Tibial artery (tissue), 4 donors: Measurements from ENCODE around the gene RICTOR.
A peak's percentile ranks its signal among the peaks of the same experiment; 100 is the strongest.

ENCODE experiments used
- DNase-seq, 2 donors: peaks; one replicate each; pipeline ENCODE4 v3.0.0-alpha.2; 2019
- H3K27ac ChIP-seq, 2 donors: fragments of 200-600 bp; sonication (generic) in 1 of 2; 1 replicate in 1 of 2; 2 replicates in 1 of 2; pipeline ENCODE4 v1.5.1; 2018 to 2019; ENCODE audit warnings: mild to moderate bottlenecking in 1 of 2
- H3K27me3 ChIP-seq, 2 donors: fragments of 200-600 bp; sonication (generic) in 1 of 2; one replicate each; pipeline versions ENCODE4 v1.5.1 to v1.6.0; 2016 to 2019
- H3K36me3 ChIP-seq, 3 donors: fragments of 200-600 bp; sonication (generic) in 2 of 3; one replicate each; pipeline ENCODE4 v1.5.1; 2016 to 2019; ENCODE audit warnings: mild to moderate bottlenecking in 2 of 3
- H3K4me1 ChIP-seq, 4 donors: fragments of 200-600 bp; sonication (generic) in 2 of 4; 1 replicate in 3 of 4; 2 replicates in 1 of 4; pipeline ENCODE4 v1.5.1; 2016 to 2019
- H3K4me3 ChIP-seq, 2 donors: fragments of 200-600 bp; sonication (generic) in 1 of 2; 1 replicate in 1 of 2; 2 replicates in 1 of 2; pipeline ENCODE4 v1.5.1; 2018 to 2019; ENCODE audit warnings: mild to moderate bottlenecking in 2 of 2
- H3K9me3 ChIP-seq, 3 donors: fragments of 200-600 bp; sonication (generic) in 1 of 3; one replicate each; pipeline ENCODE4 v1.5.1; 2016 to 2019
- CTCF ChIP-seq, 2 experiments: fragments of 200-600 bp in 1 of 2; fragments of 450-650 bp in 1 of 2; IDR thresholded peaks; one replicate each; pipeline ENCODE4 v1.5.1; 2017 to 2019; ENCODE audit warnings: antibody characterized with exemption in 2 of 2, mild to moderate bottlenecking in 1 of 2, moderate library complexity in 1 of 2
- intact Hi-C: fragments of 100-400 bp; cut with DNase I; formaldehyde crosslinking; loops from one replicate; pipeline ENCODE4 v1.15.0; 2023; ENCODE audit warnings: low total_unique reads

The RICTOR gene

GRCh38 chr5:39073767-39074016 is 507 bp downstream of the RICTOR start:
- DNase-seq: peak in 1 of 2 donors; percentile 22
- Histone ChIP-seq H3K27ac (peak overlapping the region; percentile 99 to 100), H3K27me3 (no peaks in the 10 kb centered on the region), H3K36me3 (peaks cover 0 to 6% (median 0%) of the 10 kb centered on the region in 3 donors), H3K9me3 (no peaks in the 10 kb centered on the region), H3K4me3 (peak overlapping the region; percentile 99), H3K4me1 (peaks cover 0 to 49% (median 18%) of the 10 kb centered on the region in 4 donors)
- TF ChIP-seq CTCF (IDR thresholded peaks at IDR 0.05): no peak
- intact Hi-C loops: loop anchor here (5.0 kb wide), 1 partner anchor 56 kb away; no protein-coding TSS in a partner anchor

DNA sequence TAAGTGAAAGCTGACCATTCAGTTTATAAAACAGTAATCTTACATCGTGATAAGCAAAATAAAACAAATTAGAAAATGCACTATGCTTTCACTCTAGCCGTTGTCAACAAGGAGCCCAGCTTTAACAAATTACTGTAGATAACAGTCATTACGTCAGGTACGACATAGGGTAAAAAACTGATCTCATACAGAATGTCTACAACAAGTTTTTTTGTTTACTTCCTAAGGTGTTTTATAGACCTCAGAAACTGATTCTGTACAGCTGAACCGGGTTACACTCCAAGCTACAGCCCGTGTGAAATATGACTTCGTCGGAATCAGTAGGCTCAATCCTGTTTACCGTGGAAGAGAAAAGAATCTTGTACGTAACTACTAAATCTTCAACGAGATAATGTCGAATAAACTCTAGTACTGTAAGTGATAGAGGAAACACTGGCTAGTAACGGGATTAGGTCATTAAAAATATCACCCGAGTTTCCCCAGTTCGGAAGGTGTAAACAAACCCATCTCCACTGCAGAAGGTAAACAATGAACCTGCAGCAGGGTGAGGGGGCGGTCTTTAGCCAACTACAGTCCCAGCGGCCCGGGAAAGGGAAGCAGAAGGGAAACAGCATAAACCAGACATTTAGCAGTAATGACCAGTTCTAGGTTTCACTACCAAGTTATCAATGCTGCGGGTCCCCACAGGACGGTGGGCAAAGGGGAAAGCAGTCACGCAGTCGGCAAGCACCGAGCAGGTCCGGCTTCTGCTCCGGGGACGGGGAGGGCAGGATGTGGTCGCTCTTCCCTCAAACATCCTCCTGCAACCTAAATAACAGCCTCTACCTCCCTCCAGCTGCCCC is 1.1 kb downstream of the RICTOR start:
- peaks cover 0 to 6% (median 0%) of the 10 kb centered on the region in 3 donors for H3K36me3 ChIP-seq
- no peaks in the 10 kb centered on the region for H3K27me3 ChIP-seq
- peak overlapping the region; percentile 99 to 100 for H3K27ac ChIP-seq
- TF ChIP-seq CTCF (IDR thresholded peaks at IDR 0.05): no peak
- DNase-seq: peak; percentile 26 to 68
- intact Hi-C loops: loop anchor here (5.0 kb wide), 1 partner anchor 56 kb away; no protein-coding TSS in a partner anchor
- peak overlapping the region; percentile 99 for H3K4me3 ChIP-seq
- H3K4me1 ChIP-seq: peaks cover 0 to 49% (median 19%) of the 10 kb centered on the region in 4 donors
- H3K9me3 ChIP-seq: no peaks in the 10 kb centered on the region

DNA sequence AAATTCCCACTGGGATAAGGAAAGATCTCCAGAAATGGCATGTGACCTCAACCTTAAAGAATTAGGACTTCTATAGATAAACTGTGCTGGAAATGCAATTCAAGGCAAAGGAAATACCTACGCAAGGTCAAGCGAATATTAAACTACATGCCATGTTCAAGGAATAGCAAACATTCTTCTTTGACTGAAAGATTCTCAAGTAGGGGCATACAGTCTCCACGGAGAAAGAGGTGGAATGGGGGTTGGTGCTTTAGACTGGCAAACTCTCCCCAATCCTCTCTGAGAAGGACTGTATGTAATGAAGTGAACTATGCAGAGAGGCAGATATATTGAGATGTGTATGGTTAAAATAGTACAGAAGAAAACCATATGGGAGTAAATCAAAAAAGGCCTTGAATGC is 6.1 kb downstream of the RICTOR start:
- Histone ChIP-seq H3K36me3 (peaks cover 8 to 20% (median 14%) of the 10 kb centered on the region in 3 donors), H3K27me3 (no peaks in the 10 kb centered on the region), H3K9me3 (no peaks in the 10 kb centered on the region), H3K27ac (no peak overlapping the region), H3K4me3 (no peak overlapping the region), H3K4me1 (peaks cover 0 to 55% (median 24%) of the 10 kb centered on the region in 4 donors)
- TF ChIP-seq CTCF (IDR thresholded peaks at IDR 0.05): no peak
- intact Hi-C loops: no loop called here
- no peak for DNase-seq

DNA sequence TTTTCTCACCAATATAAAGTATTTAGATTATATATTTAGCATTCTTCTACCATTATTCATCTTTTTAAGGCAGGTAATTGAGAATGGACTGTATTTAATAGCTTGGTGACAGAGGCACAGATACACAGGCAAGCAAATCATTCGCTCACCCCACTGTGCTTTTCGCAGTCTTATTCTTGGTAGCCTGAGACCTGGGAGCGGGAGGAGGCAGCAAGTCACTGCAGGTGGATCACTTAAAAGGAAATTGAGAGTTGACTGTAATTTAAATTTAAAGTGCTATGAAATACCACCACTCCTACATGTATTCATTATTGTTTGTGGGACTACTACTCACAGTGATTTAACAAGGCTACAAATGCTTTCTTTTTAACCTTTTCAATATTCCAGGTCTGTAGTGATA is 9.7 kb downstream of the RICTOR start:
- no peak for DNase-seq
- Histone ChIP-seq H3K4me1 (peaks cover 0 to 46% (median 14%) of the 10 kb centered on the region in 4 donors), H3K4me3 (no peak overlapping the region), H3K27ac (no peak overlapping the region), H3K27me3 (no peaks in the 10 kb centered on the region), H3K36me3 (peaks cover 8 to 15% (median 14%) of the 10 kb centered on the region in 3 donors), H3K9me3 (no peaks in the 10 kb centered on the region)
- TF ChIP-seq CTCF (IDR thresholded peaks at IDR 0.05): no peak
- intact Hi-C loops: no loop called here

- intact Hi-C loops: no loop called here
- Histone ChIP-seq H3K4me1 (peaks cover 0 to 50% (median 15%) of the 10 kb centered on the region in 4 donors), H3K27me3 (no peaks in the 10 kb centered on the region), H3K4me3 (no peak overlapping the region), H3K27ac (no peak overlapping the region), H3K9me3 (no peaks in the 10 kb centered on the region), H3K36me3 (peaks cover 8 to 14% (median 14%) of the 10 kb centered on the region in 3 donors)
- no peak for TF ChIP-seq CTCF (IDR thresholded peaks at IDR 0.05)
- no peak for DNase-seq
Measured at GRCh38 chr5:39063037-39063436, 11.2 kb downstream of the RICTOR start.
